ENCODE results near the gene DNAJC16. TPM values are rescaled to one million over a fixed set of nuclear protein-coding genes. Genes with fewer than 3 reads are reported as not detected.
A peak's percentile ranks its signal among the peaks of the same experiment; 100 is the strongest.

The DNAJC16 gene
- total RNA-seq, 1 experiment from 2014 or later = 20.7 TPM

- no peaks in the 10 kb centered on the region for H3K9me3 Mint-ChIP-seq
- H3K4me1 Mint-ChIP-seq = peaks cover 28 to 43% of the 10 kb centered on the region in 2 experiments
Measured at GRCh38 chr1:15524021-15524282, 2.7 kb upstream of the DNAJC16 start, which contains the start of gene CASP9. CASP9 (minus strand) TSS chr1:15524215; CDS start chr1:15524200, 15 bp downstream.

More at GRCh38 chr1:15524021-15524282, 2.7 kb upstream of the DNAJC16 start, which contains the start of gene CASP9:
- no CpG with 5 or more reads among the region's 27 CpGs for WGBS (ENCODE audit: extremely low coverage, insufficient read length, low lambda C conversion rate)
- Histone ChIP-seq H2BK12ac (ENCODE audit: insufficient read length, low read depth, low read length) (peak within 1 kb of the TSS; percentile 92), H2BK20ac (ENCODE audit: low read depth, low read length, poor library complexity, severe bottlenecking) (no peak within 1 kb of the TSS), H3K14ac (ENCODE audit: insufficient read depth, low read length) (peak within 1 kb of the TSS; percentile 99), H3K79me2 (ENCODE audit: insufficient read depth, low read length) (no peaks in the 10 kb centered on the region), H3K9ac (ENCODE audit: extremely low read depth, insufficient read length, low read length) (peak within 1 kb of the TSS; percentile 93), H3K9me3 (ENCODE audit: control insufficient read depth, low read depth, low read length) (no peaks in the 10 kb centered on the region), H3K56ac (ENCODE audit: insufficient read length, low read depth, low read length) (no peak within 1 kb of the TSS), H3K4me2 (ENCODE audit: insufficient read depth, insufficient read length, low read length) (peak within 1 kb of the TSS; percentile 86), H4K5ac (ENCODE audit: insufficient read length, low read depth, low read length) (peak within 1 kb of the TSS; percentile 85), H4K20me1 (ENCODE audit: control insufficient read depth, insufficient read depth, insufficient read length) (no peaks in the 10 kb centered on the region), H3K18ac (ENCODE audit: insufficient read length, low read depth, low read length) (peak within 1 kb of the TSS; percentile 99), H3T11ph (ENCODE audit: low read length) (peak within 1 kb of the TSS; percentile 7), H2AK5ac (ENCODE audit: insufficient read length, low read length) (no peak within 1 kb of the TSS), H2AFZ (ENCODE audit: low read length) (no peak within 1 kb of the TSS), H3K23me2 (ENCODE audit: insufficient read length, low read depth, low read length, poor library complexity, severe bottlenecking) (peaks cover 8% of the 10 kb centered on the region), H3K4me1 (ENCODE audit: insufficient read depth, low read length) (peaks cover 3% of the 10 kb centered on the region; the same call in 1 of the 2 replicates), H4K8ac (replicated peaks; ENCODE audit: insufficient read length, low read depth, low read length) (no peak within 1 kb of the TSS), H3K79me1 (ENCODE audit: insufficient read depth, low read depth, low read length, poor library complexity, severe bottlenecking) (no peaks in the 10 kb centered on the region), H3K23ac (ENCODE audit: insufficient read length, low read depth, low read length) (no peak within 1 kb of the TSS), H3K27me3 (ENCODE audit: insufficient read depth, low read length) (no peaks in the 10 kb centered on the region), H4K91ac (ENCODE audit: insufficient read length, low read depth, low read length) (no peak within 1 kb of the TSS), H2BK120ac (ENCODE audit: low read depth, low read length, poor library complexity, severe bottlenecking) (no peak within 1 kb of the TSS), H2BK5ac (ENCODE audit: insufficient read length, low read length) (peak within 1 kb of the TSS; percentile 89), H2BK15ac (ENCODE audit: low read depth, low read length) (no peak within 1 kb of the TSS), H3K4ac (ENCODE audit: low read depth, low read length) (no peak within 1 kb of the TSS; the same call in 1 of the 2 replicates), H3K27ac (ENCODE audit: insufficient read length, low read depth, low read length) (peak within 1 kb of the TSS; percentile 76)
- H3K36me3 Mint-ChIP-seq (ENCODE audit: insufficient read depth in 1 of 3, low read depth in 3 of 3) = peaks cover 0 to 11% (median 2%) of the 10 kb centered on the region in 3 experiments; a peak in 3 of 7 replicates
- no peak for TF ChIP-seq CTCF (conservative IDR thresholded peaks at IDR 0.05)
- no peaks in the 10 kb centered on the region for H3K27me3 Mint-ChIP-seq (ENCODE audit: low read depth)
- peak within 1 kb of the TSS; percentile 92 to 95 for H3K4me3 Mint-ChIP-seq
- H3K27ac Mint-ChIP-seq = peak within 1 kb of the TSS; percentile 99 to 100 (median 100)
- DNase-seq = no peak

All from H9 (cell line).